Neural progenitor cell (in vitro differentiated cells): Measurements from ENCODE around the gene PROB1.

Experiments
- CTCF ChIP-seq: fragments of 200-600 bp; sonication (generic); IDR thresholded peaks from 2 replicates; pipeline ENCODE4 v1.5.1; 2017; ENCODE audit warnings: antibody characterized with exemption, mild to moderate bottlenecking
- EZH2phosphoT487 ChIP-seq: fragments of 200-600 bp; sonication (generic); IDR thresholded peaks from 2 replicates; pipeline ENCODE4 v1.6.1; 2017; ENCODE audit warnings: antibody characterized with exemption

- TF ChIP-seq EZH2phosphoT487 = no peak
- TF ChIP-seq CTCF = no peak
Measured at GRCh38 chr5:139391570-139392323, 3.2 kb downstream of the PROB1 start.
